ENCODE data around the gene SETD2.
"Not testable (repeated sequence)": the region's sequence is repeated elsewhere in the genome, so short reads cannot be mapped to it uniquely, and the experiment has no call there.

The SETD2 gene

GRCh38 chr3:47097864-47098263 is 66.0 kb downstream of the SETD2 start:
- DNase-seq (ENCODE audit: low read depth) = no peak

GRCh38 chr3:47096959-47097358 is 67.0 kb downstream of the SETD2 start:
- no peak for DNase-seq (ENCODE audit: low read depth)

GRCh38 chr3:47092090-47092489 is 71.8 kb downstream of the SETD2 start:
- no peak for DNase-seq (ENCODE audit: low read depth)

- DNase-seq (ENCODE audit: low read depth) = no peak
Observed at GRCh38 chr3:47089630-47090029, 74.3 kb downstream of the SETD2 start.

- no peak for DNase-seq (ENCODE audit: low read depth)
Observed at GRCh38 chr3:47086071-47086470, 77.8 kb downstream of the SETD2 start.

GRCh38 chr3:47083786-47084185 is 80.1 kb downstream of the SETD2 start:
- no peak for DNase-seq (ENCODE audit: low read depth)

- DNase-seq (ENCODE audit: low read depth) = peak; percentile 38
Observed at GRCh38 chr3:47082519-47082918, 81.4 kb downstream of the SETD2 start.

- DNase-seq (ENCODE audit: low read depth) = no peak
Observed at GRCh38 chr3:47079432-47079831, 84.5 kb downstream of the SETD2 start.

- DNase-seq (ENCODE audit: low read depth) = no peak
Observed at GRCh38 chr3:47073685-47074084, 90.2 kb downstream of the SETD2 start.

- no peak for DNase-seq (ENCODE audit: low read depth)
Observed at GRCh38 chr3:47070770-47071169, 93.1 kb downstream of the SETD2 start.

GRCh38 chr3:47066259-47066658 is 97.7 kb downstream of the SETD2 start:
- not testable (repeated sequence) for DNase-seq (ENCODE audit: low read depth)

- DNase-seq (ENCODE audit: low read depth) = no peak
Observed at GRCh38 chr3:47065681-47066080, 98.2 kb downstream of the SETD2 start.

GRCh38 chr3:47065058-47065457 is 98.9 kb downstream of the SETD2 start:
- DNase-seq (ENCODE audit: low read depth) = no peak

GRCh38 chr3:47057212-47057671 is 106.7 kb downstream of the SETD2 start:
- DNase-seq (ENCODE audit: low read depth) = no peak

GRCh38 chr3:47056705-47057104 is 107.2 kb downstream of the SETD2 start:
- DNase-seq (ENCODE audit: low read depth) = no peak

GRCh38 chr3:47054412-47054811 is 109.5 kb downstream of the SETD2 start:
- DNase-seq (ENCODE audit: low read depth) = no peak

- no peak for DNase-seq (ENCODE audit: low read depth)
Observed at GRCh38 chr3:47047673-47048072, 116.2 kb downstream of the SETD2 start.

- DNase-seq (ENCODE audit: low read depth) = no peak
Observed at GRCh38 chr3:47047069-47047468, 116.8 kb downstream of the SETD2 start.

GRCh38 chr3:47042231-47042791 is 121.6 kb downstream of the SETD2 start:
- DNase-seq (ENCODE audit: low read depth) = no peak

- DNase-seq (ENCODE audit: low read depth) = no peak
Observed at GRCh38 chr3:47041114-47041513, 122.8 kb downstream of the SETD2 start.

GRCh38 chr3:47037302-47037701 is 126.6 kb downstream of the SETD2 start:
- not testable (repeated sequence) for DNase-seq (ENCODE audit: low read depth)

- no peak for DNase-seq (ENCODE audit: low read depth)
Observed at GRCh38 chr3:47036145-47036544, 127.8 kb downstream of the SETD2 start.

- no peak for DNase-seq (ENCODE audit: low read depth)
Observed at GRCh38 chr3:47035645-47036044, 128.3 kb downstream of the SETD2 start.

GRCh38 chr3:47034868-47035489 is 128.9 kb downstream of the SETD2 start:
- DNase-seq (ENCODE audit: low read depth) = no peak
